Body of pancreas (tissue), 4 donors: ENCODE results near the gene OR2V2. TPM values are rescaled to one million over a fixed set of nuclear protein-coding genes. Genes with fewer than 3 reads are reported as not detected.

ENCODE experiments used
- ATAC-seq: fragments of 150-250 bp; one replicate; pipeline ENCODE4 v1.9.1; 2016
- DNase-seq, 4 donors: peaks; one replicate each; pipeline ENCODE4 v3.0.0-alpha.2; 2019
- H3K27ac ChIP-seq, 4 donors: fragments of 200-600 bp; sonication (generic); 1 replicate in 3 of 4; 2 replicates in 1 of 4; pipeline versions ENCODE4 v1.5.1 to v1.6.1; 2016 to 2019; ENCODE audit warnings: mild to moderate bottlenecking in 1 of 4, mixed read lengths in 1 of 4, moderate library complexity in 1 of 4
- H3K27me3 ChIP-seq, 2 donors: fragments of 200-600 bp; sonication (generic); one replicate each; pipeline ENCODE4 v1.6.0; 2016; ENCODE audit warnings: mild to moderate bottlenecking in 1 of 2
- H3K36me3 ChIP-seq, 2 donors: fragments of 200-600 bp; sonication (generic); replicated peaks in 1 of 2; 2 replicates each; pipeline ENCODE4 v1.5.1; 2016; ENCODE audit warnings: low read depth in 2 of 2; ENCODE audit not compliant: insufficient read depth in 1 of 2
- H3K4me1 ChIP-seq: fragments of 200-600 bp; sonication (generic); one replicate; pipeline ENCODE4 v1.6.0; 2016
- H3K4me3 ChIP-seq, 2 donors: fragments of 200-600 bp; sonication (generic); 1 replicate in 1 of 2; 2 replicates in 1 of 2; pipeline ENCODE4 v1.5.1; 2016 to 2019
- H3K9me3 ChIP-seq, 3 donors: fragments of 200-600 bp; sonication (generic); 1 replicate in 2 of 3; 2 replicates in 1 of 3; pipeline ENCODE4 v1.5.1; 2016
- CTCF ChIP-seq, 7 experiments: fragments of 450-650 bp in 4 of 7; fragments of 200-600 bp in 3 of 7; sonication (generic) in 3 of 7; IDR thresholded peaks; one replicate each; pipeline ENCODE4 v1.5.1; 2016 to 2019; ENCODE audit warnings: antibody characterized with exemption in 7 of 7
- POLR2A ChIP-seq, 3 donors: fragments of 450-650 bp; IDR thresholded peaks; one replicate each; pipeline ENCODE4 v1.6.1; 2016; ENCODE audit warnings: antibody characterized with exemption in 3 of 3, mild to moderate bottlenecking in 2 of 3
- WGBS, 2 donors: methylation state at CpG; one replicate each; pipeline ENCODE4 v1.1.5; 2017; 5-methylcytosine and 5-hydroxymethylcytosine counted together
- intact Hi-C: fragments of 100-400 bp; cut with DNase I; formaldehyde crosslinking; loops from one replicate; pipeline ENCODE4 v1.15.1; 2023
- total RNA-seq, 2 donors: library from RNA; depleted of rRNA; stranded (reverse); fragments of >200 nt; gene quantifications; one replicate each; pipeline ENCODE4 v1.1.0, GENCODE V29; 2016

Gene OR2V2
- total RNA-seq, 2 donors from 2014 or later: not detected

GRCh38 chr5:181189363-181189961, 42.1 kb downstream of the OR2V2 start:
- peak overlapping the region; percentile 41 to 92 (median 80) for H3K27ac ChIP-seq
- WGBS, 2 donors: 0 to 1% methylated on average over 27 to 41 of the region's 41 CpGs
- H3K9me3 ChIP-seq: no peaks in the 10 kb centered on the region
- peak in 3 of 4 donors; percentile 33 to 35 (median 33) for DNase-seq
- no peaks in the 10 kb centered on the region for H3K27me3 ChIP-seq
- H3K4me1 ChIP-seq: peaks cover 40% of the 10 kb centered on the region
- TF ChIP-seq POLR2A (IDR thresholded peaks at IDR 0.05) (peak in 1 of 3 donors; percentile 8), CTCF (IDR thresholded peaks at IDR 0.05) (no peak)
- peak overlapping the region; percentile 58 to 82 for H3K4me3 ChIP-seq
- no peaks in the 10 kb centered on the region for H3K36me3 ChIP-seq
- intact Hi-C loops: no loop called here
- no peak for ATAC-seq

- Histone ChIP-seq H3K9me3 (no peaks in the 10 kb centered on the region), H3K36me3 (no peaks in the 10 kb centered on the region), H3K27ac (peak overlapping the region; percentile 41 to 92 (median 80)), H3K4me1 (peaks cover 34% of the 10 kb centered on the region), H3K4me3 (peak overlapping the region; percentile 58 to 82), H3K27me3 (no peaks in the 10 kb centered on the region)
- 0 to 1% methylated on average over 18 to 51 of the region's 52 CpGs for WGBS, 2 donors
- no peak for ATAC-seq
- DNase-seq: peak; percentile 24 to 42 (median 38)
- intact Hi-C loops: no loop called here
- TF ChIP-seq POLR2A (IDR thresholded peaks at IDR 0.05) (no peak), CTCF (IDR thresholded peaks at IDR 0.05) (no peak)
Observed at GRCh38 chr5:181189962-181190710, 42.8 kb downstream of the OR2V2 start.

- TF ChIP-seq CTCF (IDR thresholded peaks at IDR 0.05) (peak in 2 of 7 experiments; percentile 13 to 23), POLR2A (IDR thresholded peaks at IDR 0.05) (no peak)
- DNase-seq: peak; percentile 43 to 61 (median 55)
- H3K27me3 ChIP-seq: no peaks in the 10 kb centered on the region
- peak overlapping the region; percentile 35 to 92 (median 80) for H3K27ac ChIP-seq
- H3K9me3 ChIP-seq: no peaks in the 10 kb centered on the region
- 1 to 2% methylated on average over 43 to 66 of the region's 66 CpGs for WGBS, 2 donors
- no peaks in the 10 kb centered on the region for H3K36me3 ChIP-seq
- intact Hi-C loops: no loop called here
- peaks cover 34% of the 10 kb centered on the region for H3K4me1 ChIP-seq
- H3K4me3 ChIP-seq: peak overlapping the region; percentile 58 to 82
- peak; percentile 17 for ATAC-seq
Observed at GRCh38 chr5:181190711-181191525, 43.5 kb downstream of the OR2V2 start.

- peak; percentile 96 to 97 (median 96) for DNase-seq
- H3K4me3 ChIP-seq: peak overlapping the region; percentile 43 to 82
- no peaks in the 10 kb centered on the region for H3K27me3 ChIP-seq
- intact Hi-C loops: no loop called here
- no peaks in the 10 kb centered on the region for H3K9me3 ChIP-seq
- WGBS, 2 donors: 0 to 1% methylated on average over 29 to 64 of the region's 64 CpGs
- peak; percentile 77 for ATAC-seq
- H3K36me3 ChIP-seq: no peaks in the 10 kb centered on the region
- TF ChIP-seq CTCF (IDR thresholded peaks at IDR 0.05) (peak in 2 of 7 experiments; percentile 1 to 18), POLR2A (IDR thresholded peaks at IDR 0.05) (peak; percentile 41 to 66 (median 63))
- peak overlapping the region; percentile 72 to 92 (median 86) for H3K27ac ChIP-seq
- peaks cover 34% of the 10 kb centered on the region for H3K4me1 ChIP-seq
Observed at GRCh38 chr5:181191526-181192336, 44.3 kb downstream of the OR2V2 start.
